ENCODE results near the gene SNRPA. TPM values are rescaled to one million over a fixed set of nuclear protein-coding genes. Genes with fewer than 3 reads are reported as not detected.

Gene SNRPA
- total and polyA plus RNA-seq, 2 of the 8 experiments (the other 6 are each of a cell fraction or from before 2014, with no cell fraction given): 201 to 202 TPM

DNA sequence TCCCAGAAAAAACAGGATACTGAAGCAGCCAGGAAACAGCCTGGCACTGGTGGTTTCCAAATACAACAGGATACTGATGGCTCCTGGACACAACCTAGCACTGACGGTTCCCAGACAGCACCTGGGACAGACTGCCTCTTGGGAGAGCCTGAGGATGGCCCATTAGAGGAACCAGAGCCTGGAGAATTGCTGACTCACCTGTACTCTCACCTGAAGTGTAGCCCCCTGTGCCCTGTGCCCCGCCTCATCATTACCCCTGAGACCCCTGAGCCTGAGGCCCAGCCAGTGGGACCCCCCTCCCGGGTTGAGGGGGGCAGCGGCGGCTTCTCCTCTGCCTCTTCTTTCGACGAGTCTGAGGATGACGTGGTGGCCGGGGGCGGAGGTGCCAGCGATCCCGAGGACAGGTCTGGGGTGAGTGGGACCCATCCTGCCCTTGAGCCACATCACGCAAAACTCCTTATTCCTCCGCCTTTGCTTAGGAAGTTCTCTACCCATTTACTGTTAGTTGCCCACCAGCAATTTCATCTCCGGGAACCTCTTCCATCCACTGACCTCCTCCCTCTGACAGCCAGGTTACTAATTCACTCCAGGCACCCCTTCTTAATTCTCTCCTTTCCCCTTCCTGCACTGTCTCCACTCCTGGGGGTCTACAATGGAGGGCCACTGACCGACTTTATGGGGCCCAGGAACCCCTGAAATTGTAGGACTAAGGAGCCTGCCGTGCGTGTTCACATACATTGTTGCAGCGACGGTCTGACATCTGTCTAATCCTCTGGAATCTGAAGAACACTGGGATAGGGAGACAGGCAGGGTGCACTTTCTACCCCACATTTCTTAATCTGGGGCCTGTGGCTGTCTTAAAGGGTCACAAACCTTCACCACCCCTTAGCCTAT lies 32.9 kb upstream of the SNRPA start:
- Histone ChIP-seq H2BK12ac (ENCODE audit: low read depth, low read length) (peak overlapping the region; percentile 94; the same call in 1 of the 2 replicates), H3K36me3 (ENCODE audit: control insufficient read depth in 2 of 4, insufficient read depth in 4 of 4, low read length in 3 of 4) (peaks cover 0 to 2% (median 0%) of the 10 kb centered on the region in 4 experiments; a peak in 2 of 8 replicates), H3K79me2 (ENCODE audit: control insufficient read depth in 1 of 2, insufficient read depth in 2 of 2, low read length in 2 of 2) (peaks cover 0 to 36% of the 10 kb centered on the region in 2 experiments; a peak in 2 of 4 replicates), H3K4me3 (ENCODE audit: extremely low read depth in 1 of 4, insufficient read depth in 2 of 4, low read depth in 3 of 4, low read length in 4 of 4) (peak overlapping the region; percentile 72 to 94 (median 90)), H2BK20ac (ENCODE audit: low read length) (no peak overlapping the region), H3K27me3 (replicated peaks in 1 of 4; ENCODE audit: control insufficient read depth in 3 of 4, extremely low read depth in 1 of 4, insufficient read depth in 3 of 4, low read length in 3 of 4) (no peaks in the 10 kb centered on the region), H2BK120ac (replicated peaks; ENCODE audit: low read depth, low read length) (no peak overlapping the region), H4K8ac (ENCODE audit: extremely low read depth, insufficient read depth, low read length) (peak overlapping the region; percentile 68), H3K23me2 (ENCODE audit: low read depth, low read length) (peaks cover 23% of the 10 kb centered on the region), H4K20me1 (replicated peaks in 1 of 2; ENCODE audit: control insufficient read depth in 1 of 2, insufficient read depth in 2 of 2, low read length in 2 of 2) (no peaks in the 10 kb centered on the region), H2BK5ac (ENCODE audit: low read depth, low read length) (peak overlapping the region; percentile 84; the same call in 1 of the 2 replicates), H3K18ac (ENCODE audit: extremely low read depth, low read length) (peak overlapping the region; percentile 0; the same call in 1 of the 2 replicates), H3K4me1 (replicated peaks in 1 of 4; ENCODE audit: control insufficient read depth in 3 of 4, insufficient read depth in 4 of 4, low read length in 3 of 4) (peaks cover 0 to 25% (median 8%) of the 10 kb centered on the region in 4 experiments; a peak in 6 of 7 replicates), H3K23ac (ENCODE audit: insufficient read length) (no peak overlapping the region), H3K9me3 (ENCODE audit: insufficient read depth in 2 of 2, low read depth in 1 of 2, low read length in 1 of 2) (no peaks in the 10 kb centered on the region), H3K79me1 (ENCODE audit: low read depth, low read length) (peaks cover 10% of the 10 kb centered on the region), H4K5ac (ENCODE audit: insufficient read length, low read depth, low read length) (no peak overlapping the region), H3K27ac (ENCODE audit: low read depth, low read length) (no peak overlapping the region), H3K4me2 (ENCODE audit: insufficient read depth in 1 of 2, low read depth in 2 of 2, low read length in 2 of 2) (peak overlapping the region; percentile 96 to 100), H2AK5ac (ENCODE audit: low read depth, low read length) (peak overlapping the region; percentile 76), H3K14ac (ENCODE audit: insufficient read length) (no peak overlapping the region), H4K91ac (replicated peaks; ENCODE audit: insufficient read length, low read length) (no peak overlapping the region), H2BK15ac (ENCODE audit: low read length) (0 out of 2 replicates have a peak overlapping the region, but pooled peaks have one; percentile 61), H3K9ac (replicated peaks in 1 of 4; ENCODE audit: extremely low read depth in 1 of 4, low read depth in 3 of 4, low read length in 3 of 4) (peak overlapping the region; percentile 45 to 90 (median 84)), H2AFZ (ENCODE audit: low read length) (no peak overlapping the region), H3K56ac (replicated peaks; ENCODE audit: insufficient read length, low read depth, low read length) (no peak overlapping the region), H3K4ac (replicated peaks; ENCODE audit: insufficient read length, low read depth, low read length) (no peak overlapping the region)
- no peak for DNase-seq (ENCODE audit: low read depth in 1 of 2, low spot score in 2 of 2)
- FAIRE-seq: no peak
- CTCF ChIA-PET (ENCODE audit: partially characterized antibody): interaction anchor here (0.9 to 1.4 kb wide), 6 partner anchors 15 to 178 kb away, joined by 3 to 4 read pairs (median 3); partner anchors contain the start of gene NUMBL
- WGBS, 2 experiments (ENCODE audit: extremely low coverage in 1 of 2, insufficient coverage in 1 of 2, insufficient read length in 1 of 2, insufficient replicate concordance in 2 of 2, low coverage in 1 of 2, low lambda C conversion rate in 2 of 2, missing lambda C conversion rate in 1 of 2): 37% methylated on average over 16 of the region's 20 CpGs; no CpG with 5 or more reads in 1 of the 2 experiments
- POLR2A ChIA-PET (ENCODE audit: partially characterized antibody): interaction anchor here (0.7 to 2.4 kb wide), 14 partner anchors 14 to 81 kb away, joined by 3 to 28 read pairs (median 4); partner anchors contain the start of genes ACTMAP, EGLN2, NUMBL and SNRPA
- TF ChIP-seq CTBP2 (IDR thresholded peaks at IDR 0.05; ENCODE audit: borderline replicate concordance, insufficient read depth, insufficient read length, low read length) (no peak), POLR2AphosphoS5 (IDR thresholded peaks at IDR 0.05; ENCODE audit: low read depth, low read length) (peak; percentile 38; the same call in 1 of the 2 replicates), CHD1 (IDR thresholded peaks at IDR 0.05; ENCODE audit: low read depth, low read length) (no peak), BACH1 (IDR thresholded peaks at IDR 0.05; ENCODE audit: low read length) (peak; percentile 51), NRF1 (IDR thresholded peaks at IDR 0.05; ENCODE audit: low read depth, low read length) (no peak), MAFK (IDR thresholded peaks at IDR 0.05; ENCODE audit: low read depth, low read length) (peak; percentile 33; the same call in 1 of the 2 replicates), RFX5 (IDR thresholded peaks at IDR 0.05; ENCODE audit: borderline replicate concordance, low read depth, low read length) (no peak), ZNF274 (IDR thresholded peaks at IDR 0.05; ENCODE audit: borderline replicate concordance, extremely low read depth, low read length) (no peak), KDM5A (IDR thresholded peaks at IDR 0.05; ENCODE audit: low read length) (no peak), RXRA (IDR thresholded peaks at IDR 0.05; ENCODE audit: insufficient read depth, low read depth, low read length) (no peak), RBBP5 (IDR thresholded peaks at IDR 0.05; ENCODE audit: borderline replicate concordance, low read depth, low read length) (no peak)

Data from H1 (cell line).